DND-41 (cell line): ENCODE results near the gene DVL1.

Source experiments
- EZH2 ChIP-seq: IDR thresholded peaks from 3 replicates; pipeline ENCODE4 v1.6.1; 2012; ENCODE audit warnings: borderline replicate concordance, low read depth, mild to moderate bottlenecking, moderate library complexity, low read length, inconsistent platforms; ENCODE audit not compliant: severe bottlenecking
- TF ChIP-seq, protein P1 (sequence below): IDR thresholded peaks from 2 replicates; pipeline ENCODE4 v1.5.1; 2012; ENCODE audit warnings: borderline replicate concordance, low read length, moderate library complexity, mild to moderate bottlenecking; ENCODE audit not compliant: poor library complexity, severe bottlenecking; ENCODE audit errors: extremely low read depth

DNA sequence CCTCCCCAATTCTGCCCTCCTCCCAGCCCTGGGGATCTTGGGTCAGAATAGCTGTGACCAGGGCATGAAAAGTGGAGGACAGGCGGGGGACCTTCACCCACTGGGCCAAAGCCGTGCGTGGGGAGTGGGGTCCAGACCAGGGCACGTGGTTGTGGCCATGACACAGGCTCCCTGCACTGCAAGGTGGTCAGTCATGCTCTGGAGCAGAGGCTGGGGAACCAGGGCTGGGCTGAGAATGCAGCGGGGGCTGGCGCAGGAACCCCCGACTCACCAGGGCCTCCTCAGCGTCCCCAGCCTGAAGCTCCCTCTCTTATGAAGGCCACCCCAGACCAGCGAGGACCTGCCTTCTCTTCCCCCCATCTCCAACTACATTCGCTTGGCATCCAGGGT, 2.7 kb downstream of the DVL1 start:
- TF ChIP-seq, protein P1, sequence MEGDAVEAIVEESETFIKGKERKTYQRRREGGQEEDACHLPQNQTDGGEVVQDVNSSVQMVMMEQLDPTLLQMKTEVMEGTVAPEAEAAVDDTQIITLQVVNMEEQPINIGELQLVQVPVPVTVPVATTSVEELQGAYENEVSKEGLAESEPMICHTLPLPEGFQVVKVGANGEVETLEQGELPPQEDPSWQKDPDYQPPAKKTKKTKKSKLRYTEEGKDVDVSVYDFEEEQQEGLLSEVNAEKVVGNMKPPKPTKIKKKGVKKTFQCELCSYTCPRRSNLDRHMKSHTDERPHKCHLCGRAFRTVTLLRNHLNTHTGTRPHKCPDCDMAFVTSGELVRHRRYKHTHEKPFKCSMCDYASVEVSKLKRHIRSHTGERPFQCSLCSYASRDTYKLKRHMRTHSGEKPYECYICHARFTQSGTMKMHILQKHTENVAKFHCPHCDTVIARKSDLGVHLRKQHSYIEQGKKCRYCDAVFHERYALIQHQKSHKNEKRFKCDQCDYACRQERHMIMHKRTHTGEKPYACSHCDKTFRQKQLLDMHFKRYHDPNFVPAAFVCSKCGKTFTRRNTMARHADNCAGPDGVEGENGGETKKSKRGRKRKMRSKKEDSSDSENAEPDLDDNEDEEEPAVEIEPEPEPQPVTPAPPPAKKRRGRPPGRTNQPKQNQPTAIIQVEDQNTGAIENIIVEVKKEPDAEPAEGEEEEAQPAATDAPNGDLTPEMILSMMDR, result no peak
- no peak for TF ChIP-seq EZH2
